ENCODE measurements around the gene R3HDML.

GRCh38 chr20:44314870-44315269 is 22.0 kb upstream of the R3HDML start:
- TF ChIP-seq, protein P1, sequence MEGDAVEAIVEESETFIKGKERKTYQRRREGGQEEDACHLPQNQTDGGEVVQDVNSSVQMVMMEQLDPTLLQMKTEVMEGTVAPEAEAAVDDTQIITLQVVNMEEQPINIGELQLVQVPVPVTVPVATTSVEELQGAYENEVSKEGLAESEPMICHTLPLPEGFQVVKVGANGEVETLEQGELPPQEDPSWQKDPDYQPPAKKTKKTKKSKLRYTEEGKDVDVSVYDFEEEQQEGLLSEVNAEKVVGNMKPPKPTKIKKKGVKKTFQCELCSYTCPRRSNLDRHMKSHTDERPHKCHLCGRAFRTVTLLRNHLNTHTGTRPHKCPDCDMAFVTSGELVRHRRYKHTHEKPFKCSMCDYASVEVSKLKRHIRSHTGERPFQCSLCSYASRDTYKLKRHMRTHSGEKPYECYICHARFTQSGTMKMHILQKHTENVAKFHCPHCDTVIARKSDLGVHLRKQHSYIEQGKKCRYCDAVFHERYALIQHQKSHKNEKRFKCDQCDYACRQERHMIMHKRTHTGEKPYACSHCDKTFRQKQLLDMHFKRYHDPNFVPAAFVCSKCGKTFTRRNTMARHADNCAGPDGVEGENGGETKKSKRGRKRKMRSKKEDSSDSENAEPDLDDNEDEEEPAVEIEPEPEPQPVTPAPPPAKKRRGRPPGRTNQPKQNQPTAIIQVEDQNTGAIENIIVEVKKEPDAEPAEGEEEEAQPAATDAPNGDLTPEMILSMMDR (IDR thresholded peaks at IDR 0.05), result no peak
- no peak for TF ChIP-seq POLR2A (IDR thresholded peaks at IDR 0.05)

Measured in right lobe of liver (tissue), 4 donors.